A673 (cell line): Measurements from ENCODE around the gene IMMP2L. TPM values are rescaled to one million over a fixed set of nuclear protein-coding genes. Genes with fewer than 3 reads are reported as not detected.

ENCODE experiments used
- BruUV-seq: library from RNA; stranded (reverse); fragments of 400-500 nt; replicated peaks from 2 replicates; lab custom pipeline; 2021; lab: Mats Ljungman, UMichigan
- CTCF ChIA-PET: fragments of 300-600 bp; sonication (Branson Sonifier 250); formaldehyde crosslinking; loops from one replicate; lab custom pipeline; 2022; ENCODE audit warnings: antibody characterized with exemption; lab: Charles Lee
- POLR2A ChIA-PET: fragments of 300-600 bp; sonication (Branson Sonifier 250); formaldehyde crosslinking; loops from one replicate; lab custom pipeline; 2022; ENCODE audit warnings: antibody characterized with exemption; ENCODE audit not compliant: low non-redundant PET; lab: Charles Lee
- DNase-seq: peaks from one replicate; pipeline ENCODE4 v3.0.0-alpha.2; 2015; ENCODE audit warnings: low spot score
- H3K27ac ChIP-seq: fragments of 200-600 bp; sonication (generic); 2 replicates; pipeline ENCODE4 v1.5.1; 2016; ENCODE audit warnings: mixed run types, low read depth, mild to moderate bottlenecking, mixed read lengths, antibody characterized with exemption, low read length; ENCODE audit not compliant: poor library complexity, severe bottlenecking
- H3K27me3 ChIP-seq: fragments of 200-600 bp; sonication (generic); replicated peaks from 2 replicates; pipeline ENCODE4 v1.6.1; 2017; ENCODE audit warnings: mixed run types, low read depth, mild to moderate bottlenecking, mixed read lengths, antibody characterized with exemption, low read length; ENCODE audit not compliant: insufficient read depth, poor library complexity
- H3K36me3 ChIP-seq: fragments of 200-600 bp; sonication (generic); 2 replicates; pipeline ENCODE4 v1.6.1; 2016; ENCODE audit warnings: mixed run types, mild to moderate bottlenecking, mixed read lengths, antibody characterized with exemption, low read length; ENCODE audit not compliant: insufficient read depth, poor library complexity, severe bottlenecking
- H3K4me1 ChIP-seq: fragments of 200-600 bp; sonication (generic); 2 replicates; pipeline ENCODE4 v1.6.1; 2017; ENCODE audit warnings: mixed run types, mild to moderate bottlenecking, mixed read lengths, antibody characterized with exemption, low read length; ENCODE audit not compliant: insufficient read depth, poor library complexity, severe bottlenecking
- H3K4me3 ChIP-seq: fragments of 200-600 bp; sonication (generic); 2 replicates; pipeline ENCODE4 v1.5.1; 2016; ENCODE audit warnings: low read depth, mixed run types, mild to moderate bottlenecking, mixed read lengths, low read length; ENCODE audit not compliant: poor library complexity, severe bottlenecking
- H3K9me3 ChIP-seq: fragments of 200-600 bp; sonication (generic); 2 replicates; pipeline ENCODE4 v1.6.1; 2016; ENCODE audit warnings: mixed run types, low read depth, mild to moderate bottlenecking, mixed read lengths, antibody characterized with exemption, low read length; ENCODE audit not compliant: poor library complexity, severe bottlenecking
- CTCF ChIP-seq: fragments of 300-800, 200-600 bp; sonication (generic); conservative IDR thresholded peaks from 2 replicates; pipeline ENCODE4 v1.5.1; 2017; ENCODE audit warnings: low read depth, mild to moderate bottlenecking, antibody characterized with exemption, low read length, moderate library complexity, mixed read lengths
- EZH2 ChIP-seq: fragments of 200-600 bp; sonication (generic); IDR thresholded peaks from 2 replicates; pipeline ENCODE4 v1.6.1; 2017; ENCODE audit warnings: borderline replicate concordance, low read depth, mild to moderate bottlenecking, mixed read lengths, antibody characterized with exemption, low read length; ENCODE audit not compliant: poor library complexity, severe bottlenecking
- intact Hi-C: fragments of 100-400 bp; cut with micrococcal nuclease; formaldehyde crosslinking; loops from one replicate; pipeline ENCODE4 v1.10.0; 2022; ENCODE audit not compliant: unreplicated experiment
- total RNA-seq: library from RNA; stranded (reverse); gene quantifications from 2 replicates; pipeline ENCODE4 v1.2.3, GENCODE V29; 2021

IMMP2L gene
- total RNA-seq, 1 experiment from 2014 or later = 10.0 TPM

GRCh38 chr7:110835218-110835617 lies 727.1 kb downstream of the IMMP2L start:
- no peak for DNase-seq
- Histone ChIP-seq H3K9me3 (no peaks in the 10 kb centered on the region), H3K4me1 (no peaks in the 10 kb centered on the region), H3K27ac (no peak overlapping the region), H3K36me3 (no peaks in the 10 kb centered on the region), H3K4me3 (no peak overlapping the region), H3K27me3 (peaks cover 8% of the 10 kb centered on the region)
- ChIA-PET CTCF (no interaction called here), POLR2A (no interaction called here)
- no peak for TF ChIP-seq CTCF
- TF ChIP-seq EZH2 = no peak
- BruUV-seq = no TSS peak
- intact Hi-C loops = loop anchor here (10.0 kb wide), 1 partner anchor 260 kb away; the partner anchor contains the start of gene LRRN3

GRCh38 chr7:110831419-110831818 lies 730.9 kb downstream of the IMMP2L start:
- Histone ChIP-seq H3K4me1 (no peaks in the 10 kb centered on the region), H3K36me3 (no peaks in the 10 kb centered on the region), H3K9me3 (no peaks in the 10 kb centered on the region), H3K27me3 (peaks cover 6% of the 10 kb centered on the region), H3K27ac (no peak overlapping the region), H3K4me3 (no peak overlapping the region)
- no TSS peak for BruUV-seq
- no peak for TF ChIP-seq EZH2
- TF ChIP-seq CTCF = no peak
- intact Hi-C loops = loop anchor here (10.0 kb wide), 1 partner anchor 263 kb away; the partner anchor contains the start of gene LRRN3
- no peak for DNase-seq
- POLR2A ChIA-PET = no interaction called here
- CTCF ChIA-PET = no interaction called here

GRCh38 chr7:110830778-110831177 lies 731.5 kb downstream of the IMMP2L start:
- BruUV-seq = no TSS peak
- ChIA-PET POLR2A (no interaction called here), CTCF (no interaction called here)
- peaks cover 6% of the 10 kb centered on the region for H3K27me3 ChIP-seq
- intact Hi-C loops = loop anchor here (10.0 kb wide), 1 partner anchor 264 kb away; the partner anchor contains the start of gene LRRN3
- no peaks in the 10 kb centered on the region for H3K4me1 ChIP-seq
- no peaks in the 10 kb centered on the region for H3K9me3 ChIP-seq
- H3K27ac ChIP-seq = no peak overlapping the region
- TF ChIP-seq EZH2 = no peak
- no peaks in the 10 kb centered on the region for H3K36me3 ChIP-seq
- DNase-seq = no peak
- no peak overlapping the region for H3K4me3 ChIP-seq

- no TSS peak for BruUV-seq
- intact Hi-C loops = no loop called here
- Histone ChIP-seq H3K4me3 (no peak overlapping the region), H3K27me3 (peaks cover 6% of the 10 kb centered on the region), H3K9me3 (no peaks in the 10 kb centered on the region), H3K4me1 (no peaks in the 10 kb centered on the region), H3K36me3 (no peaks in the 10 kb centered on the region), H3K27ac (no peak overlapping the region)
- DNase-seq = no peak
- ChIA-PET CTCF (no interaction called here), POLR2A (no interaction called here)
- no peak for TF ChIP-seq EZH2
Measured at GRCh38 chr7:110827936-110828335, 734.4 kb downstream of the IMMP2L start.
